Measurements from ENCODE around the gene POM121L2. TPM values are rescaled to one million over a fixed set of nuclear protein-coding genes. Genes with fewer than 3 reads are reported as not detected.

POM121L2 gene
- total and polyA plus RNA-seq, 9 of the 15 experiments (the other 6 are each of a cell fraction or from before 2014, with no cell fraction given) = 0.23 to 0.45 TPM; not detected in 7

Other genes starting within 250 kb of the POM121L2 start
- 4.9 and 7.5 TPM in 2 replicates for gene PRSS16, start 64.6 kb downstream of the POM121L2 start, total RNA-seq (2014; rRNA removed)
- 2.8 and 4.5 TPM in 2 replicates for gene PRSS16, start 64.6 kb downstream of the POM121L2 start, total RNA-seq (2014; rRNA removed; fragmentation: Illumina TruSeq; extraction: Trizol)
- 4.6 and 5.7 TPM in 2 replicates for gene PRSS16, start 64.6 kb downstream of the POM121L2 start, total RNA-seq (2015; rRNA removed; fragmentation: Illumina TruSeq; extraction: Trizol)
- gene PRSS16, start 64.6 kb downstream of the POM121L2 start, total RNA-seq (2021) = 12.1 and 12.7 TPM in 2 replicates
- 19.3 and 29.6 TPM in 2 replicates for gene PRSS16, start 64.6 kb downstream of the POM121L2 start, polyA plus RNA-seq (2011; rRNA removed)
- gene PRSS16, start 64.6 kb downstream of the POM121L2 start, polyA plus RNA-seq (2014; fragmentation: Illumina TruSeq; extraction: Trizol) = 13.1 and 17.4 TPM in 2 replicates
- 10 to 100 TPM; 12.0 to 13.5 TPM for gene PRSS16, start 64.6 kb downstream of the POM121L2 start, polyA plus RNA-seq (2014; fragmentation: Nextera tagmentation; extraction: Ambion mirVana)
- 21.3 and 21.8 TPM in 2 replicates for gene PRSS16, start 64.6 kb downstream of the POM121L2 start, polyA plus RNA-seq (2014; rRNA removed)
- gene ZNF391, start 76.5 kb upstream of the POM121L2 start, total RNA-seq (2014; rRNA removed) = 4.0 and 7.2 TPM in 2 replicates
- 6.0 TPM in 2 replicates for gene ZNF391, start 76.5 kb upstream of the POM121L2 start, total RNA-seq (2014; rRNA removed; fragmentation: Illumina TruSeq; extraction: Trizol)
- 4.6 and 5.5 TPM in 2 replicates for gene ZNF391, start 76.5 kb upstream of the POM121L2 start, total RNA-seq (2015; rRNA removed; fragmentation: Illumina TruSeq; extraction: Trizol)
- gene ZNF391, start 76.5 kb upstream of the POM121L2 start, total RNA-seq (2021) = 5.7 and 5.8 TPM in 2 replicates
- 8.0 and 9.3 TPM in 2 replicates for gene ZNF391, start 76.5 kb upstream of the POM121L2 start, polyA plus RNA-seq (2011; rRNA removed)
- 7.8 and 10.1 TPM in 2 replicates for gene ZNF391, start 76.5 kb upstream of the POM121L2 start, polyA plus RNA-seq (2014; fragmentation: Illumina TruSeq; extraction: Trizol)
- gene ZNF391, start 76.5 kb upstream of the POM121L2 start, polyA plus RNA-seq (2014; fragmentation: Nextera tagmentation; extraction: Ambion mirVana) = 1 to 10 TPM; 2.3 to 2.5 TPM
- gene ZNF391, start 76.5 kb upstream of the POM121L2 start, polyA plus RNA-seq (2014; rRNA removed) = 5.6 and 5.9 TPM in 2 replicates
- 10.2 and 11.2 TPM in 2 replicates for gene ZNF184, start 160.8 kb upstream of the POM121L2 start, total RNA-seq (2014; rRNA removed)
- gene ZNF184, start 160.8 kb upstream of the POM121L2 start, total RNA-seq (2014; rRNA removed; fragmentation: Illumina TruSeq; extraction: Trizol) = 21.6 and 25.5 TPM in 2 replicates
- 22.1 and 22.2 TPM in 2 replicates for gene ZNF184, start 160.8 kb upstream of the POM121L2 start, total RNA-seq (2015; rRNA removed; fragmentation: Illumina TruSeq; extraction: Trizol)
- gene ZNF184, start 160.8 kb upstream of the POM121L2 start, total RNA-seq (2021) = 10.7 and 11.0 TPM in 2 replicates
- gene ZNF184, start 160.8 kb upstream of the POM121L2 start, polyA plus RNA-seq (2011; rRNA removed) = 11.6 and 13.8 TPM in 2 replicates
- gene ZNF184, start 160.8 kb upstream of the POM121L2 start, polyA plus RNA-seq (2014; fragmentation: Illumina TruSeq; extraction: Trizol) = 12.8 and 16.2 TPM in 2 replicates
- gene ZNF184, start 160.8 kb upstream of the POM121L2 start, polyA plus RNA-seq (2014; fragmentation: Nextera tagmentation; extraction: Ambion mirVana) = 10 to 100 TPM in 1 of 2 experiments, 1 to 10 TPM in 1; 7.6 to 12.8 TPM
- 7.7 and 9.0 TPM in 2 replicates for gene ZNF184, start 160.8 kb upstream of the POM121L2 start, polyA plus RNA-seq (2014; rRNA removed)